Uterus (tissue), 2 donors: ENCODE data around the gene DNASE2B.

Source experiments
- POLR2A ChIP-seq, 2 donors: fragments of 450-650 bp; IDR thresholded peaks; one replicate each; pipeline ENCODE4 v1.6.1; 2016; ENCODE audit warnings: antibody characterized with exemption in 2 of 2, mild to moderate bottlenecking in 1 of 2, moderate library complexity in 1 of 2
- TF ChIP-seq, protein P1 (sequence below), 4 experiments: fragments of 200-600 bp in 2 of 4; fragments of 450-650 bp in 2 of 4; sonication (generic) in 2 of 4; IDR thresholded peaks; one replicate each; pipeline ENCODE4 v1.5.1; 2016 to 2019; ENCODE audit warnings: antibody characterized with exemption in 4 of 4, mild to moderate bottlenecking in 2 of 4, moderate library complexity in 1 of 4

DNA sequence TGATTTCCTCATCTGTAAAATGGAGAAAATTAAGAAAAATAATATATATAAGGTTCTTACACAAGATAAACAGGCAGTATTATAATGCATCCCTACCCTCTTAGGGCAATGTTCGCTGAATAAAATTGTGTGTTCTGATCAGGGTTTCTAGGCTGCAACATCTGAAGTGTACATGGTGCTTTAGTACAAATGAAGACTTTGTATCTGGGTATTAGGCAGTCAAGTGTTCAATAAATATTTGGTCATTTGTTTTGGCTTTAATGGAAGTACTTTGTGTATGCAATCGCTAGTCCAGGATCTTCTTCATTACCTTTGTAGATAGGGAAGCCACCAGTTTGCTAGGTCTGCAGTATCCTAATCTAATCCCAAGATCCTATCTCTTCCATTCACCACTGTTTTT is 28.1 kb downstream of the DNASE2B start:
- TF ChIP-seq, protein P1, sequence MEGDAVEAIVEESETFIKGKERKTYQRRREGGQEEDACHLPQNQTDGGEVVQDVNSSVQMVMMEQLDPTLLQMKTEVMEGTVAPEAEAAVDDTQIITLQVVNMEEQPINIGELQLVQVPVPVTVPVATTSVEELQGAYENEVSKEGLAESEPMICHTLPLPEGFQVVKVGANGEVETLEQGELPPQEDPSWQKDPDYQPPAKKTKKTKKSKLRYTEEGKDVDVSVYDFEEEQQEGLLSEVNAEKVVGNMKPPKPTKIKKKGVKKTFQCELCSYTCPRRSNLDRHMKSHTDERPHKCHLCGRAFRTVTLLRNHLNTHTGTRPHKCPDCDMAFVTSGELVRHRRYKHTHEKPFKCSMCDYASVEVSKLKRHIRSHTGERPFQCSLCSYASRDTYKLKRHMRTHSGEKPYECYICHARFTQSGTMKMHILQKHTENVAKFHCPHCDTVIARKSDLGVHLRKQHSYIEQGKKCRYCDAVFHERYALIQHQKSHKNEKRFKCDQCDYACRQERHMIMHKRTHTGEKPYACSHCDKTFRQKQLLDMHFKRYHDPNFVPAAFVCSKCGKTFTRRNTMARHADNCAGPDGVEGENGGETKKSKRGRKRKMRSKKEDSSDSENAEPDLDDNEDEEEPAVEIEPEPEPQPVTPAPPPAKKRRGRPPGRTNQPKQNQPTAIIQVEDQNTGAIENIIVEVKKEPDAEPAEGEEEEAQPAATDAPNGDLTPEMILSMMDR (IDR thresholded peaks at IDR 0.05): no peak
- TF ChIP-seq POLR2A (IDR thresholded peaks at IDR 0.05): no peak
